ENCODE measurements around the gene GNRHR. TPM values are rescaled to one million over a fixed set of nuclear protein-coding genes. Genes with fewer than 3 reads are reported as not detected.

Gene GNRHR
- total RNA-seq, 2 donors from 2014 or later: not detected

Other genes starting within 250 kb of the GNRHR start
- 10 to 100 TPM; 42.8 to 44.7 TPM for gene CENPC, start 208.9 kb downstream of the GNRHR start, total RNA-seq
- gene STAP1, start 195.7 kb downstream of the GNRHR start, total RNA-seq: 10 to 100 TPM in 1 of 2 donors, 1 to 10 TPM in 1; 9.6 to 22.0 TPM
- 10 to 100 TPM; 88.4 to 98.6 TPM for gene UBA6, start 53.2 kb downstream of the GNRHR start, total RNA-seq
- gene TMPRSS11D, start 129.6 kb upstream of the GNRHR start, total RNA-seq: not detected
- gene TMPRSS11A, start 209.1 kb upstream of the GNRHR start, total RNA-seq: not detected

All from activated T-cell treated with anti-CD3 and anti-CD28 coated beads, Interleukin-2, amount 50 U/mL, for 72 hours (primary cell).